GM18861 (cell line): Measurements from ENCODE around the gene KIRREL3.

Experiments used
- ATAC-seq: cut with Tn5 transposase; IDR thresholded peaks from one replicate; pipeline ENCODE4 v1.9.1; 2021; ENCODE audit not compliant: unreplicated experiment

The KIRREL3 gene

DNA sequence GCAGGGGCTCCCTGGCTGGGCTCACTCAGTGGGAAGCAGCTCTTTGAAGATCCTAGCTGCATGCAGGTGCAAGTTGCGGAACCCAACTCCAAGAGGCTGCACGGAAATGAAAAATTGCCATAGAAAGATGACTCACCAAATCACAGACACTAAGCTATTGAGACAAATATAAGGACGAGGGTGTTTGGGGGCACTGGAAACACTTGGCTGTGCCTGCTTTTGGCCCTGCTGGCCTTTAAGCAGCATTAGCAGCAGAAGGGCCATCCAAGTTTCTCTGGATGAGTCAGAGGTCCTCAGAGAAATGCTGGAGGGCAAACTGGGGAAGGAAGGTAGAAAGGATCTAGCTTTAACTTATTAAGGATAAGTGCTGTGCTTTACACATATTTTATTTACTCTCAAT is 282.3 kb downstream of the KIRREL3 start:
- no peak for ATAC-seq

DNA sequence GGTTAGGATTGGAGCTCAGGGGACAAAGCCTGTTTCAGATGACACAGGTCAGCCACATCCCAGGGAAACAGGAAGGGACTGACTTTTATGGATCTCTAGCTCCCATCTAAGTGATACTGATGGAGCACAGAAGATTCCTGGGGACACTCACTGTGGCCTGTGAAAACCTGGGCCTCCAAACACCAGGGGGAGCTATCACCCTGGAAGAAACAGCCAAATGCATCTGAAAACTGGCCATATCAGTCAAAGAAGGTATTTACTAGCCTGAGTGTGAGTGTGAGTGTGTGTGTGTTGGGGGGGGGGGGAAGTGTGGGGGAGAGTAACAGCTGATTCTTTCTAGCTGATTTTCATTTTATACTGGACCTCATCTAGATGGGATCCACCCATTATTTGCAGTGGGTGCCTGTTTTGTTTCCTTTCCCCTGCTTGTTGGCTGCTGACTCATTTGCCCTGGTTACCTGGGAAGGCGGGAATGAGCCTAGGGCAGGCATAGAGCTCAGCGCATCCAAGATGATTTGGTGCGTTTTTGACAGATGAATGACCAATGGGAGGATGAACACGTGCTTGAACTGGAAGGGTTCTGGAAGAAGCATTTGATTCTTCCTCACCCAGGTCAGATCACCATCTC is 284.0 kb downstream of the KIRREL3 start:
- ATAC-seq: no peak

- no peak for ATAC-seq
These were observed 286.8 kb downstream of the KIRREL3 start for GRCh38 chr11:126713806-126714205.

GRCh38 chr11:126711977-126712625 is 288.5 kb downstream of the KIRREL3 start:
- ATAC-seq: no peak

- no peak for ATAC-seq
These were observed 289.7 kb downstream of the KIRREL3 start for GRCh38 chr11:126710804-126711399.

- ATAC-seq: no peak
These were observed 293.1 kb downstream of the KIRREL3 start for GRCh38 chr11:126707498-126707897.

- ATAC-seq: no peak
These were observed 296.5 kb downstream of the KIRREL3 start for GRCh38 chr11:126704096-126704495.

DNA sequence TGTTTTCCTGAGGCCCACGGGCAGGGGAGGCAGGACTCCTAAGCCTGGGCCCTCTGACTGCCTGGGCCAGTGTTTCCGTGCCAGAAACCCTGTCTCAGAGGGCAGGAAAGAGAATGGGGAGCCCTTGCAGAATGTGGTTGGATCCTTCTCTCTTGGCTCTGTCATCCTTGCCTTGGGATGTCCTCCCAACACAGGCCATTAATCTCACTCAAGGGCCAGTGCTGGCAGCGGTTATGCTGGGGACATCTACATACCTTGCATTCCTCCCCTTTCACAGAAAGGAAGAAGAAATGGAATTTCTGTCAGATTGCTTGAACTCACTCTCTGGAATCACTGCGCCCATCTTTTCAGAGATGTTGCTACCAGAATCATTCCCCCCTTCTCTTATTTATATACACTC is 296.9 kb downstream of the KIRREL3 start:
- no peak for ATAC-seq

DNA sequence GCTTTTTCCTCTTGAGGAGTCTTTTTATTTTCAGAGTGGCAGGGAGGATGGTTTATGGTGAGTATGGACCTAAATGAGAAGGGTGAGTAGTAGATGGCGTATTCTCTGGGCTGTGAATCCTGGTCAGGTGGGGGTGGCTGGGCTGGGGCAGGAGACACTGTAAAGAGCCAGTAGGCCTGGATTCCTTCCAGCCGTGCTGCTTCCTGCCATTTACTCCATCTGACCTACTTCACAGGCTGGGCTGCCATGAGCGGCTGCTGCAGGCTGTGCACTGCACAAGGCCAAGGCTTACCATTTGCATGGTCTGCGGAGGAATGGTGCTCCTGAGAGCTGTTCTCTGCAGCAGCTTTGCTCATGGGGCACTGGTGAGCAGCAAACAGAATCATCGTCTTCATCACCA is 297.6 kb downstream of the KIRREL3 start:
- no peak for ATAC-seq

GRCh38 chr11:126702165-126702720 is 298.3 kb downstream of the KIRREL3 start:
- ATAC-seq: no peak

GRCh38 chr11:126701520-126701897 is 299.1 kb downstream of the KIRREL3 start:
- ATAC-seq: no peak

- no peak for ATAC-seq
These were observed 299.6 kb downstream of the KIRREL3 start for GRCh38 chr11:126700768-126701519.

DNA sequence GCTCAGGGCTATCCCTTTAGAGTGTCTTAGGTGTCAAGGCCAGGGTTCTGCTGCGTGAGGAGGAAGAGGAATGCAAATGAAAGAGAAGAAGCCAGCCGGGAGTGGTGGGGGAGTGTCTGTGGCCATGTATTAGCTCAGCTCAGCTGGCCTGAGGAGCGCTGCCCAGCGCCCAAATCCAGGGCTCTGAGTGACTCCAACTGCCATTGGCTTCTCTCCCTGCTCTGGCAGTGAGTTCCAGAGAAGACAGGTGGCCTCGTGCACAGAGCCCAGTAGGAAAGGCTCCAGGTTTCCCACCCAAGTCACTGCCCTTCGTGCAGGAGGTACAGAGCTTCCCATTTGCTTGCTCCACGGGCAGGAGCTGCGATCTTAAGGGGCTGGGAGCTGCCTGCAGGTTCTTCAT is 302.0 kb downstream of the KIRREL3 start:
- ATAC-seq: no peak

GRCh38 chr11:126697936-126698335 is 302.6 kb downstream of the KIRREL3 start:
- ATAC-seq: no peak

DNA sequence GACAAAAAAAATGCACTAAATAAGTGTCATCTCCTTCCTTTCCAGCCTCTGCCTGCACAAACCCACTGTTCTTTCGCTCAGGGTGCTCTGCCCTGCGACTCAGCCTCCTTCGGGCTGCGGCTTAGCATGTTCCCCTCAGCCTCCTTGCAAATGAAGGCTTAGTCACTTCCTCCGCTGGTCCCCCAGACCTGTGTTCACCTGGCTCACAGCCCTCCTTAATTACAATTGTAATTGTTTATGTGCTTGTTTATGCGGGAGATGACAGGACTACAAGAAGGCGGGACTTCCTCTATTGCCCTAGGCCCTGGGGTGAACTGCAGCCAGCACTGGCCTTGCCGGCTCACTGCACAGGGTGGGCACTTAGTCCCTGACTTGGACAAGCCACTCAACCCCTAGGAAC is 303.6 kb downstream of the KIRREL3 start:
- no peak for ATAC-seq

- ATAC-seq: no peak
These were observed 305.3 kb downstream of the KIRREL3 start for GRCh38 chr11:126695293-126695692.

DNA sequence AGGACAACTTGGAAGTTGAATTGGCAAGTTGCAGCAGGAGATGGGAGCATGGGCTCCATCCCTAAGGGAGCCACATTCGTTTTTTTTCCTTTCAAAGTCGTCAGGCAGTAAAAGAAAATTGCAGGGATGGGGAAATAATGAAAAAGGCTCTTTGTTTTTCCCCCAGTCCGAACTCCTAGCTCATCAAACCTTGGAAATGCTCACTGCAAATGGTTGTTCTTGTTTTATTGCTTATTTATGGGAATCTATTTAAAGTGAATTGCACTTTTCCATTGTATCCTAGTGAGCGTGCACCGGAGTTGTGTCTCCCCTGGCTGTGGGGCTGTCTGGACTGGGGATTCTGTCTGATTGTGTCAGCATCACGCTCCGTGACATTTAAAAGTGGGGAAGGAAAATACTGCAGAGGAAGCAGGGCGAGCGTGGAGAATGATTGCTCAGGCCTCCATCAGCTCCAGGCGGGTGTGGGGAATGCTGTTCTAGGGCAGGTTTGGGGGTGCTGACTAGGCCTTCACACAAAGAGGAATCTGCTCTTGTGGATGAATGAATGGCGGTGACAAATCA is 306.4 kb downstream of the KIRREL3 start:
- no peak for ATAC-seq

- no peak for ATAC-seq
These were observed 313.1 kb downstream of the KIRREL3 start for GRCh38 chr11:126687477-126687876.

DNA sequence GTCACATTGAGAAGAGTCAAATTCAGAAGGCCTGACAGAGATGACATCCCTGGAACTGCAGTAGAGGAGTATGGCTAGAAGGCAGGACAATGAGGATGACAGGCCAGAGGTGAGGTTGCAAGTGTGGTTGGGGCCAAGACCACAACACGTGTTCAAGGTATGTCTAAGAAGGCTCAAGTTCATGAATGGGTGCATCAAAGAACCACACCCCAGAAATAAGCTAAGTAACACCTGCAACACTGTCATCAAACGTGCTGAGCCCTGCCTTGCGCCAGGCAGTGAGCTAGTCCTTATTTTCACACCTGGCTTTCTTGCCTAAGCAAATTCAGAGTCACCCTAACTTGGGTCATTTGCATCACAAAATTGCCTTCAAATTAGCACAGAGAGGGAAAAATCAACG is 313.6 kb downstream of the KIRREL3 start:
- no peak for ATAC-seq

GRCh38 chr11:126683766-126684728 is 316.5 kb downstream of the KIRREL3 start:
- ATAC-seq: no peak
